KMS-11 (cell line): ENCODE measurements around the gene LMF2.
A peak's percentile ranks its signal among the peaks of the same experiment; 100 is the strongest.

Experiments used
- H2AFZ ChIP-seq: fragments of 200-600 bp; sonication (generic); 2 replicates; pipeline ENCODE4 v1.6.1; 2016; ENCODE audit warnings: antibody characterized with exemption, mixed run types, low read depth
- H3K27ac ChIP-seq: fragments of 200-600 bp; sonication (generic); 2 replicates; pipeline ENCODE4 v1.6.1; 2016; ENCODE audit warnings: mild to moderate bottlenecking, mixed run types
- H3K27me3 ChIP-seq: fragments of 200-600 bp; sonication (generic); 2 replicates; pipeline ENCODE4 v1.6.1; 2017; ENCODE audit warnings: mild to moderate bottlenecking, low read depth, mixed run types, moderate library complexity; ENCODE audit not compliant: insufficient read depth
- H3K36me3 ChIP-seq: fragments of 200-600 bp; sonication (generic); 2 replicates; pipeline ENCODE4 v1.6.1; 2017; ENCODE audit warnings: mild to moderate bottlenecking, mixed run types; ENCODE audit not compliant: insufficient read depth
- H3K4me1 ChIP-seq: fragments of 200-600 bp; sonication (generic); 2 replicates; pipeline ENCODE4 v1.6.1; 2016; ENCODE audit warnings: mild to moderate bottlenecking, low read depth, mixed run types; ENCODE audit not compliant: poor library complexity, severe bottlenecking
- H3K4me2 ChIP-seq: fragments of 200-600 bp; sonication (generic); 2 replicates; pipeline ENCODE4 v1.7.0; 2016; ENCODE audit warnings: mild to moderate bottlenecking, mixed run types
- H3K4me3 ChIP-seq: fragments of 200-600 bp; sonication (generic); IDR thresholded peaks from 2 replicates; pipeline ENCODE4 v1.6.1; 2017; ENCODE audit warnings: low read depth, low read length, mixed read lengths; ENCODE audit not compliant: insufficient read depth
- H3K79me2 ChIP-seq: fragments of 200-600 bp; sonication (generic); 2 replicates; pipeline ENCODE4 v1.6.1; 2016; ENCODE audit warnings: low read depth, mixed run types; ENCODE audit not compliant: insufficient read depth
- H3K9ac ChIP-seq: fragments of 200-600 bp; sonication (generic); 2 replicates; pipeline ENCODE4 v1.6.1; 2016; ENCODE audit warnings: mild to moderate bottlenecking, mixed run types
- H4K20me1 ChIP-seq: fragments of 200-600 bp; sonication (generic); 2 replicates; pipeline ENCODE4 v1.6.1; 2016; ENCODE audit warnings: mild to moderate bottlenecking, mixed run types; ENCODE audit not compliant: insufficient read depth
- TF ChIP-seq, protein P1 (sequence below): fragments of 200-600 bp; sonication (generic); conservative IDR thresholded peaks from 2 replicates; pipeline ENCODE4 v1.6.1; 2017; ENCODE audit warnings: low read depth, mild to moderate bottlenecking, antibody characterized with exemption, low read length, moderate library complexity, mixed read lengths

Gene LMF2

DNA sequence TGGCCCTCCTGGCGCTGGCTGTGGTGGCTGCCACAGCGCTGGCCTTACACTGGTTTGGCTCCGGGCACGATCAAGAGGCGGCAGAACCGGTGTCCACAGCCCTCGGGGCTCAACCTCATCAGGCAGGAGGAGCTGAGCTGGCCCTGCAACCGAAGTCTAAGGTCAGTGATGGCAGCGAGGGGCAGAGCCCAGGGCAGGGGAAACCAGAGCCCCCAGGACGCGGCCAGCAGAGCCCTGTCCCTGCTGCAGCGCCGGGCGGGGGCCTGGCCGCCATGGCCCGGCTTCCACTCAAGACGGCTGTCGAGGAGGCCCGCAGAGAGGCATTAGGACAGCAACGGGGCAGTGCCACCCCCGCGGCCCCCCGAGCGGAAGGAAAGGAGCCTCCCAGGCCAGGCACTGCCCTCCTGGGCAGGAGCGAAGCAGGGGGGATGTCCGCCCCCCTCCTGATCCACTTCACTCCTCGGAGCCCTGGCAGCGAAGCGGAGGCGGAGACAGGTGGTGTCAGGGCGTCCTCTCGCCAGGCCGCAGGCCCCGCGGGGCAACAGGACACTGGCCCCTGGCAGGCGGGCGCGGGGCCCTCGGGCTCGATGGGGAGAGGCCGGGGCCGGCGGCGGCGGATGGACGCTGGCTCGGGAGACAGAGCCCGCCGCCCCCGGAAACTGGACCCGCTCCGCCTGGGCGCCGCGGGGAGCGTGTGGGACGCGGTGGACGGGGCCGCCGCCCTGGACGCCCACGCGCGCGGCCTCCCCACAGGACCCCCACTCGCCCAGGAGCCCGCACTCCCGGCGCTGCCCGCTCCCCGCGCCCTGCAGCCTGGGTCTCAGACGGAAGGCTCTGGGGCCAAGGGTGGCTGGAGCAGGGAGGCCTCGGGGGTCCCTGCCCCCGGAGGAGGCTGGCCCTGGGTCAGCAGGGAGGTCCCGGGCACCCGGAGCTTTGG, 39.1 kb upstream of the LMF2 start:
- TF ChIP-seq, protein P1, sequence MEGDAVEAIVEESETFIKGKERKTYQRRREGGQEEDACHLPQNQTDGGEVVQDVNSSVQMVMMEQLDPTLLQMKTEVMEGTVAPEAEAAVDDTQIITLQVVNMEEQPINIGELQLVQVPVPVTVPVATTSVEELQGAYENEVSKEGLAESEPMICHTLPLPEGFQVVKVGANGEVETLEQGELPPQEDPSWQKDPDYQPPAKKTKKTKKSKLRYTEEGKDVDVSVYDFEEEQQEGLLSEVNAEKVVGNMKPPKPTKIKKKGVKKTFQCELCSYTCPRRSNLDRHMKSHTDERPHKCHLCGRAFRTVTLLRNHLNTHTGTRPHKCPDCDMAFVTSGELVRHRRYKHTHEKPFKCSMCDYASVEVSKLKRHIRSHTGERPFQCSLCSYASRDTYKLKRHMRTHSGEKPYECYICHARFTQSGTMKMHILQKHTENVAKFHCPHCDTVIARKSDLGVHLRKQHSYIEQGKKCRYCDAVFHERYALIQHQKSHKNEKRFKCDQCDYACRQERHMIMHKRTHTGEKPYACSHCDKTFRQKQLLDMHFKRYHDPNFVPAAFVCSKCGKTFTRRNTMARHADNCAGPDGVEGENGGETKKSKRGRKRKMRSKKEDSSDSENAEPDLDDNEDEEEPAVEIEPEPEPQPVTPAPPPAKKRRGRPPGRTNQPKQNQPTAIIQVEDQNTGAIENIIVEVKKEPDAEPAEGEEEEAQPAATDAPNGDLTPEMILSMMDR = no peak
- Histone ChIP-seq H3K36me3 (no peaks in the 10 kb centered on the region), H3K9ac (no peak overlapping the region), H3K4me2 (no peak overlapping the region), H3K27ac (no peak overlapping the region), H2AFZ (no peak overlapping the region), H3K4me3 (no peak overlapping the region), H3K79me2 (no peaks in the 10 kb centered on the region), H3K27me3 (no peaks in the 10 kb centered on the region), H3K4me1 (peaks cover 22% of the 10 kb centered on the region), H4K20me1 (no peaks in the 10 kb centered on the region)

DNA sequence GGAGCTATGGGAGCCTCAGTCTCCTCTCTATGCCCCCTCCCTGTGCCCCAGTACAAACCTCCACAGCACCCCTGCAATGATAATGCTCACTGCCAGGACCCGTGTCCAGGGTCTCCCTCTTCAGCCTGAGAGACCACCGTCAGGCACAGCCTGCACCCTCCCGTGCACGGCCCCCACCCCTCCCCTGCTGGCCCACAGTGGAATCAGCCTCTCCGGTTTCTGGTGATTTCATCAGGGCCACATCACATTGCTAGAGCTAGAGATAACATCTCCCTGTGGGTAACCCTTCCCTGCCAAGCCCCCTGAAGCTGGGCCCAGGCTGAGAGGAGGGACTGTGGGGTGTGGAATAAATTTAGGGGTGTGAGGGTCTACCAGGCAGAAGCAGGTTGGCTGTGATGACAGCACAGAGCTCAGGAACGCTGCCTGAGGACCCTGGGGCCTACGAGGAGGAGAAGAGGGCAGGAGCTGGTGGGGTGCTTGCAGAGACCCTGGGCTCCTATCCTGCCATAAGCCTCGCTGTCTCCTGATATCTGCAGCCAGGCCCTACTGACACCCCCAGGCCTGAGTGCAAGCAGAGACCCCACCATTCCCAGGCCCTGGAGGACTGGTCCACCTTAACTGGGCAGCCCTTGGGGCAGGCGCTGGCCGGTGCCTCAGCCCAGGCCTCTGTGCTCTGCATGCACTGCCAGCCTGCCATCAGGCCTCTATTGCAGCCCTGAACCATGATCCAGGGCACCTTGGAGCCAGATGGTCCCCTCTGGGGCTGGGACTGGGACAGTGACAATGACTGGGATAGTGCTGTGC, 38.2 kb upstream of the LMF2 start, which contains the start of gene KLHDC7B:
Gene KLHDC7B (plus strand): TSS at position 378 of the 804 bp plus-strand sequence. CDS start 345 bp downstream, at position 723.
- Histone ChIP-seq H3K9ac (no peak within 1 kb of the TSS), H3K36me3 (no peaks in the 10 kb centered on the region), H3K79me2 (no peaks in the 10 kb centered on the region), H3K4me3 (no peak within 1 kb of the TSS), H4K20me1 (no peaks in the 10 kb centered on the region), H2AFZ (no peak within 1 kb of the TSS; the same call in 1 of the 2 replicates), H3K4me1 (peaks cover 30% of the 10 kb centered on the region), H3K27ac (peak within 1 kb of the TSS; percentile 24; the same call in 1 of the 2 replicates), H3K4me2 (no peak within 1 kb of the TSS), H3K27me3 (no peaks in the 10 kb centered on the region)
- TF ChIP-seq, protein P1 = no peak

DNA sequence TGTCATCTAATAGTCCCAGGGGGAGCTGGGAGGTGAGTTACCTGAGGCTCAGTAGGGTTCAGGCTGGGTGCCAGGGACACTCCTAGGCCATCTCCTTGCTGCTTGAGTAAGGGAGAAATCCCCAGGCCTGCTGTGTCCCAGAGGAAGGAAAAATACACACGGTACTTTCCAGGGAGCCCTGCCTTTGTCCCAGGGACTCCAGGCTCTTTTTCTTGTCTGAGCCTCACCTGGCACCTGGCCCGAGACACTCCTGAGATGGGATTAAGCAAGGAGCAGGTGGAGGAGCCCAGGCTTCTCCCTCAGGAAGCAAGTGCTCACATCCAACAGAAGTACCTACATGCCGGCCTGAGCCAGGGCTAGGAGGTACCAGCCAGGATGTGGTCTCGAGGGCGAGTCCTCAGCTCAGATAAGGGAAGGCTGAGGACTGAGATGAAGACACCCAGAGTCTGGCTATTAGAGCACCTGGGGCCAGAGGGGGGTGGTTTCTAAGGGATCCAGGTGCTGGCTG, 37.3 kb upstream of the LMF2 start:
- Histone ChIP-seq H4K20me1 (no peaks in the 10 kb centered on the region), H3K36me3 (no peaks in the 10 kb centered on the region), H3K27me3 (no peaks in the 10 kb centered on the region), H3K9ac (no peak overlapping the region), H2AFZ (no peak overlapping the region), H3K4me3 (no peak overlapping the region), H3K27ac (peak overlapping the region; percentile 24; the same call in 1 of the 2 replicates), H3K4me2 (no peak overlapping the region), H3K4me1 (peaks cover 39% of the 10 kb centered on the region), H3K79me2 (no peaks in the 10 kb centered on the region)
- TF ChIP-seq, protein P1 = no peak

DNA sequence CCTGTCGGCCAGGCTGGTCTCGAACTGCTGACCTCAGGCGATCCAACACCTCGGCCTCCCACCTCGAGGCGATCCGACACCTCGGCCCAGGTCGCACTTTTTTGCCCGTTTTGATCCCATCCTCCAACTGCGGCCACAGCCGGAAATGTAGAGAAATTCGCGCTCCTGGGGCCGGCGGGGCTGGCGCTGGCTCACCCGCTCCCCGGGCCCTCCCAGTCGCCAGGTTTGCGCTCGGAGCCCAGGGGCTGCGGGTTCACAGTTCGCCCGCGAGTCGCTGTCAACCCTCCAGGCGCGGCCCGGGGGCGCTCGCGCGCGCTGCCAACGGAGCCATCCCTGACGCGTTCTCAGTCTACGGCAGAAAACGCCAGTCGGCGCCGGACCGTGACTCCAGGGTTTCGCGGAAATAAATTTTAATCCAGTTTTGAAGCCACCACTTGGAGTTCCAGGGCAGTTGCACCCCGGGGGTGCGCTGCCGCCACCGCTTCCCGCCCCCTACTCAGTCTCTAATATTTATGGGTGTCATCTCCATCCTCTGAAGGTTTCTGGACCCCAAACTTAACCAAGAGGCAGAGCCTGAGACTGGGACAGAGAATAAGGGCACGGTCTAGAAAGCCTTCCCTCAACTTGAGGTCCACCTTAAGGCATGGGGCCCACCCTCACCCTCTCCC, 36.7 kb upstream of the LMF2 start:
- peak overlapping the region; percentile 24; the same call in 1 of the 2 replicates for H3K27ac ChIP-seq
- no peak overlapping the region for H3K9ac ChIP-seq
- H3K4me1 ChIP-seq = peaks cover 42% of the 10 kb centered on the region
- H3K4me3 ChIP-seq = no peak overlapping the region
- H3K27me3 ChIP-seq = no peaks in the 10 kb centered on the region
- no peaks in the 10 kb centered on the region for H4K20me1 ChIP-seq
- no peaks in the 10 kb centered on the region for H3K36me3 ChIP-seq
- TF ChIP-seq, protein P1 = no peak
- no peaks in the 10 kb centered on the region for H3K79me2 ChIP-seq
- no peak overlapping the region for H2AFZ ChIP-seq
- no peak overlapping the region for H3K4me2 ChIP-seq
